CD14-positive monocyte (primary cell): ENCODE data around the gene DMAC2L. TPM values are rescaled to one million over a fixed set of nuclear protein-coding genes. Genes with fewer than 3 reads are reported as not detected.

Source experiments
- DNase-seq, 3 donors: peaks; one replicate each; pipeline ENCODE4 v3.0.0-alpha.2; 2011 to 2022
- H2AFZ ChIP-seq: 2 replicates; pipeline ENCODE4 v1.6.0; 2012; ENCODE audit warnings: mild to moderate bottlenecking, low read depth, low read length, inconsistent platforms; ENCODE audit not compliant: insufficient read depth, poor library complexity, severe bottlenecking
- H3K27ac ChIP-seq, 2 donors: 1 replicate in 1 of 2; 2 replicates in 1 of 2; pipeline ENCODE4 v1.5.1; 2012 to 2013; ENCODE audit warnings: low read length in 2 of 2, control low read depth in 1 of 2, inconsistent platforms in 1 of 2, low read depth in 1 of 2, mild to moderate bottlenecking in 1 of 2
- H3K27me3 ChIP-seq, 2 donors: one replicate each; pipeline versions ENCODE4 v1.6.0 to v1.6.1; 2011 to 2013; ENCODE audit warnings: low read length in 2 of 2; ENCODE audit not compliant: control insufficient read depth in 2 of 2, insufficient read depth in 2 of 2
- H3K36me3 ChIP-seq, 2 donors: replicated peaks in 1 of 2; 1 replicate in 1 of 2; 2 replicates in 1 of 2; pipeline versions ENCODE4 v1.5.1 to v1.6.1; 2012 to 2013; ENCODE audit warnings: low read length in 2 of 2, control low read depth in 1 of 2, inconsistent platforms in 1 of 2, mild to moderate bottlenecking in 1 of 2; ENCODE audit not compliant: insufficient read depth in 2 of 2, control insufficient read depth in 1 of 2
- H3K4me1 ChIP-seq, 2 donors: 1 replicate in 1 of 2; 2 replicates in 1 of 2; pipeline versions ENCODE4 v1.5.1 to v1.6.1; 2012 to 2013; ENCODE audit warnings: low read length in 2 of 2, control low read depth in 1 of 2, inconsistent platforms in 1 of 2, mild to moderate bottlenecking in 1 of 2, moderate library complexity in 1 of 2; ENCODE audit not compliant: insufficient read depth in 2 of 2, control insufficient read depth in 1 of 2
- H3K4me2 ChIP-seq: replicated peaks from 2 replicates; pipeline ENCODE3; 2012; ENCODE audit warnings: low read length, moderate library complexity, mild to moderate bottlenecking; ENCODE audit not compliant: poor library complexity, severe bottlenecking; ENCODE audit errors: extremely low read depth
- H3K4me3 ChIP-seq, 3 experiments: fragments of 200-600 bp in 1 of 3; sonication (generic) in 1 of 3; replicated peaks in 1 of 3; 1 replicate in 2 of 3; 2 replicates in 1 of 3; pipeline ENCODE4 v1.5.1; 2011 to 2013; ENCODE audit warnings: low read length in 3 of 3, mild to moderate bottlenecking in 3 of 3, control low read depth in 2 of 3, low read depth in 2 of 3, inconsistent platforms in 1 of 3, moderate library complexity in 1 of 3
- H3K79me2 ChIP-seq: 2 replicates; pipeline ENCODE4 v1.6.0; 2012; ENCODE audit warnings: mild to moderate bottlenecking, control low read depth, inconsistent platforms, low read length, moderate library complexity; ENCODE audit not compliant: insufficient read depth
- H3K9ac ChIP-seq: 2 replicates; pipeline ENCODE4 v1.6.0; 2017; ENCODE audit warnings: low read length, mild to moderate bottlenecking; ENCODE audit not compliant: insufficient read depth, poor library complexity, severe bottlenecking
- H3K9me3 ChIP-seq, 2 donors: replicated peaks in 1 of 2; 1 replicate in 1 of 2; 2 replicates in 1 of 2; pipeline versions ENCODE4 v1.5.1 to v1.6.1; 2012 to 2013; ENCODE audit warnings: low read length in 2 of 2, control low read depth in 1 of 2; ENCODE audit not compliant: control insufficient read depth in 1 of 2, insufficient read depth in 1 of 2
- H4K20me1 ChIP-seq: 2 replicates; pipeline ENCODE4 v1.6.0; 2012; ENCODE audit warnings: mild to moderate bottlenecking, low read length, control low read depth, moderate library complexity; ENCODE audit not compliant: insufficient read depth
- H3K27ac Mint-ChIP-seq, 7 donors: one replicate each; pipeline ENCODE4 v1.8.0; 2020; ENCODE audit warnings: mild to moderate bottlenecking in 7 of 7, mixed read lengths in 7 of 7, moderate library complexity in 6 of 7, inconsistent platforms in 2 of 7
- H3K27me3 Mint-ChIP-seq, 3 donors: one replicate each; pipeline ENCODE4 v1.8.0; 2021 to 2022; ENCODE audit warnings: low read depth in 3 of 3, mild to moderate bottlenecking in 3 of 3, mixed read lengths in 3 of 3, moderate library complexity in 3 of 3, inconsistent platforms in 1 of 3
- H3K36me3 Mint-ChIP-seq, 2 donors: one replicate each; pipeline ENCODE4 v1.8.0; 2020; ENCODE audit warnings: mixed read lengths in 2 of 2, inconsistent platforms in 1 of 2, mild to moderate bottlenecking in 1 of 2
- H3K4me1 Mint-ChIP-seq: one replicate; pipeline ENCODE4 v1.8.0; 2020; ENCODE audit warnings: mild to moderate bottlenecking, mixed read lengths
- H3K4me3 Mint-ChIP-seq, 2 donors: one replicate each; pipeline ENCODE4 v1.8.0; 2020; ENCODE audit warnings: mild to moderate bottlenecking in 2 of 2, mixed read lengths in 2 of 2, moderate library complexity in 1 of 2
- H3K9me3 Mint-ChIP-seq, 7 donors: one replicate each; pipeline ENCODE4 v1.8.0; 2020 to 2022; ENCODE audit warnings: mixed read lengths in 7 of 7, mild to moderate bottlenecking in 6 of 7, moderate library complexity in 6 of 7, inconsistent platforms in 2 of 7
- WGBS: methylation state at CpG from one replicate; pipeline ENCODE4 v1.1.5; 2013; ENCODE audit warnings: missing lambda C conversion rate; ENCODE audit not compliant: insufficient coverage; 5-methylcytosine and 5-hydroxymethylcytosine counted together
- intact Hi-C, 2 donors: fragments of 100-400 bp; cut with micrococcal nuclease; formaldehyde crosslinking; loops; one replicate each; pipeline versions ENCODE4 v1.15.0 to v1.15.1; 2023
- polyA plus RNA-seq, 3 donors: library from polyadenylated mRNA; depleted of rRNA in 1 of 3; unstranded in 2 of 3; stranded (reverse) in 1 of 3; fragments of 300-500 nt in 2 of 3; fragments of >200 nt in 1 of 3; fragmentation: Illumina TruSeq in 2 of 3; gene quantifications; 1 replicate in 2 of 3; 2 replicates in 1 of 3; pipeline ENCODE4 v1.2.3, GENCODE V29; 2012 to 2021
- TF ChIP-seq, protein P1 (sequence below): fragments of 200-600 bp; IDR thresholded peaks from one replicate; pipeline ENCODE4 v1.8.0; 2022; ENCODE audit warnings: antibody characterized with exemption, mild to moderate bottlenecking

Gene DMAC2L
- polyA plus RNA-seq, 3 donors, result 13.4 to 17.3 (median 16.4) TPM

DNA sequence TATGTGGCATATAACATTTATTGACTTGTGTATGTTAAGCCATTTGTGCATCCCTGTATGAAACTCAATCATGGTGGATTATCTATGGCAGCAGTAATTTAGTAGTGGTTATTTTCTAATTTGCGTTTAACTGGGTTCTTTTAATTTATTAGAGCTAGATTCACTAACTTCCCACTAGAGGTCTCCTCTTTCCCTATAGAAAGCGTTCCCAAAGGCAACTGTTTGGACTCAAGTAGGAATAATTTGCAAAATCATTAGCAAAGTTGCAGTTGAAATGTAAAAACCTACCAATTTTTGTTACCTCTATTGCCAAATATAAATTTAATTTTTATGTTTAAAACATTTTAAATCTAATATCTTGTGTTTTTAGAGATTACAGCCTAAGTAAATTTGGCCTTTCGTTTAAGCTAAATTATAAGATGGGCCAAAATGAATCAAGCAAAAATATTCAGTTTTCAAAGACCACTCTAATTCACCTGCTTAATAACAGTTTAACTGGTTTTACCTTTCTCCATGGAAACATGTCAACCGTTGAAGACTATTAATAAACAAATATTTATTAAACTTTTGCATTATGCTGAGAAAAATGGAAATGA is 6.0 kb downstream of the DMAC2L start:
- Histone ChIP-seq H3K27ac (no peak overlapping the region), H2AFZ (no peak overlapping the region), H4K20me1 (peaks cover 26% of the 10 kb centered on the region), H3K4me3 (no peak overlapping the region), H3K36me3 (peaks cover 5 to 17% of the 10 kb centered on the region in 2 donors), H3K27me3 (no peaks in the 10 kb centered on the region), H3K79me2 (peaks cover 34% of the 10 kb centered on the region), H3K9ac (no peak overlapping the region), H3K4me1 (peaks cover 7 to 24% of the 10 kb centered on the region in 2 donors), H3K4me2 (no peak overlapping the region), H3K9me3 (no peaks in the 10 kb centered on the region)
- Mint-ChIP-seq H3K4me1 (peaks cover 23% of the 10 kb centered on the region), H3K4me3 (no peak overlapping the region), H3K27me3 (no peaks in the 10 kb centered on the region), H3K9me3 (peaks cover 0 to 6% (median 2%) of the 10 kb centered on the region in 7 donors), H3K36me3 (peaks cover 22 to 25% of the 10 kb centered on the region in 2 donors), H3K27ac (no peak overlapping the region)
- TF ChIP-seq, protein P1, sequence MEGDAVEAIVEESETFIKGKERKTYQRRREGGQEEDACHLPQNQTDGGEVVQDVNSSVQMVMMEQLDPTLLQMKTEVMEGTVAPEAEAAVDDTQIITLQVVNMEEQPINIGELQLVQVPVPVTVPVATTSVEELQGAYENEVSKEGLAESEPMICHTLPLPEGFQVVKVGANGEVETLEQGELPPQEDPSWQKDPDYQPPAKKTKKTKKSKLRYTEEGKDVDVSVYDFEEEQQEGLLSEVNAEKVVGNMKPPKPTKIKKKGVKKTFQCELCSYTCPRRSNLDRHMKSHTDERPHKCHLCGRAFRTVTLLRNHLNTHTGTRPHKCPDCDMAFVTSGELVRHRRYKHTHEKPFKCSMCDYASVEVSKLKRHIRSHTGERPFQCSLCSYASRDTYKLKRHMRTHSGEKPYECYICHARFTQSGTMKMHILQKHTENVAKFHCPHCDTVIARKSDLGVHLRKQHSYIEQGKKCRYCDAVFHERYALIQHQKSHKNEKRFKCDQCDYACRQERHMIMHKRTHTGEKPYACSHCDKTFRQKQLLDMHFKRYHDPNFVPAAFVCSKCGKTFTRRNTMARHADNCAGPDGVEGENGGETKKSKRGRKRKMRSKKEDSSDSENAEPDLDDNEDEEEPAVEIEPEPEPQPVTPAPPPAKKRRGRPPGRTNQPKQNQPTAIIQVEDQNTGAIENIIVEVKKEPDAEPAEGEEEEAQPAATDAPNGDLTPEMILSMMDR, result peak; percentile 87
- peak in 2 of 3 donors; percentile 12 to 14 for DNase-seq
- no CpG with 5 or more reads among the region's 4 CpGs for WGBS
- intact Hi-C loops, result loop anchor here in 1 of 2 donors (10.0 kb wide), 1 partner anchor 83 kb away; the partner anchor contains the start of gene SOS2

DNA sequence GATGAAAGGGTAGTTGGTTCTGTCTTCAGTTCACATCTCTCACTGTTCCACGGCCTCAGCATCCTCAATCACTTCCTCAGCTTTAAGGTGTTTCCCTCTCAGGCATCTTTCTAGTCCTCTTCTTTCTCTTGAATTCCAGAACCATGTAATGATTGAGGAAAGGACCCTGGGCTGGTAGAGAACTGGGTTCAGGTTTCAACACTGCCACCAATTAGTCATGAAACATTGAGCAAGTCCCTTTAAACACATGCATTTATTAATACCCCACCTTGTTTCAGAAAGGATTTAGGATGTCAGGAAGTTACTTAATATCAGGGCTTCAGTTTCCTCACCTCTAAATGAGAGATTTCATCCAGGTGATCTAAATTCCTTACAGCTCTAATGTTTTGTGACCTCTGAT is 7.2 kb downstream of the DMAC2L start:
- no peak overlapping the region for H3K27ac ChIP-seq
- H3K4me2 ChIP-seq, result no peak overlapping the region
- no CpG with 5 or more reads among the region's 1 CpG for WGBS
- H3K27me3 ChIP-seq, result no peaks in the 10 kb centered on the region
- H3K27ac Mint-ChIP-seq, result peak overlapping the region in 3 of 7 donors; percentile 12 to 87 (median 54)
- no peaks in the 10 kb centered on the region for H3K9me3 ChIP-seq
- intact Hi-C loops, result loop anchor here in 1 of 2 donors (10.0 kb wide), 1 partner anchor 84 kb away; the partner anchor contains the start of gene SOS2
- TF ChIP-seq, protein P1, result no peak
- no peak overlapping the region for H2AFZ ChIP-seq
- peaks cover 24% of the 10 kb centered on the region for H4K20me1 ChIP-seq
- DNase-seq, result peak in 2 of 3 donors; percentile 11 to 51
- H3K36me3 ChIP-seq, result peaks cover 13 to 24% of the 10 kb centered on the region in 2 donors
- H3K4me3 Mint-ChIP-seq, result no peak overlapping the region
- H3K79me2 ChIP-seq, result peaks cover 22% of the 10 kb centered on the region
- H3K4me1 ChIP-seq, result peaks cover 3 to 20% of the 10 kb centered on the region in 2 donors
- peaks cover 18% of the 10 kb centered on the region for H3K4me1 Mint-ChIP-seq
- H3K27me3 Mint-ChIP-seq, result no peaks in the 10 kb centered on the region
- H3K9me3 Mint-ChIP-seq, result peaks cover 0 to 3% (median under 1%) of the 10 kb centered on the region in 7 donors
- H3K9ac ChIP-seq, result no peak overlapping the region
- H3K4me3 ChIP-seq, result no peak overlapping the region
- H3K36me3 Mint-ChIP-seq, result peaks cover 26 to 31% of the 10 kb centered on the region in 2 donors
